AG08395 (cell line): Measurements from ENCODE around the gene OR13C3.
"Not testable (repeated sequence)": the region's sequence is repeated elsewhere in the genome, so short reads cannot be mapped to it uniquely, and the experiment has no call there.

Experiments used
- DNase-seq: peaks from one replicate; pipeline ENCODE4 v3.0.0; 2012; ENCODE audit warnings: mixed read lengths, low spot score

OR13C3 gene

DNA sequence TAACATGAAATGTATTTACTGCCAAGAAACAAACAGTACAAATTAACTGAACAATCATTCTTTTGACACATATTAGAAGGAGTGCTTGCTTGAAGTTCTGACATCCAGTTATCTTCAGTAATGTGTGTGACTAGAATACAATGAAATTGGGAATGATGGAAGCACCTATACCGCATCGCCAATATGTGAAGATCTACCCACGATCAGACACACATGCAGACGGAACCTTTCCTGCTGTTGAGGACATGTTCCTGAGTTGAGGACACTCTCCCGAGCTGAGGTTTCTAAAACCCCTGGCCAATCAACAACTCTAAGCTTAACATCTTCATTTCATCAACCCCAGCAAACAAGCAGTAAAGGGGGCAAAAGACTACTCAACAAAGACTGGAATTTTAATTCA lies at the start of gene OR13C3:
OR13C3 (minus strand) TSS at position 101 of the 400 bp plus-strand sequence. CDS start 133 bp downstream, outside the sequence.
- no peak for DNase-seq

DNA sequence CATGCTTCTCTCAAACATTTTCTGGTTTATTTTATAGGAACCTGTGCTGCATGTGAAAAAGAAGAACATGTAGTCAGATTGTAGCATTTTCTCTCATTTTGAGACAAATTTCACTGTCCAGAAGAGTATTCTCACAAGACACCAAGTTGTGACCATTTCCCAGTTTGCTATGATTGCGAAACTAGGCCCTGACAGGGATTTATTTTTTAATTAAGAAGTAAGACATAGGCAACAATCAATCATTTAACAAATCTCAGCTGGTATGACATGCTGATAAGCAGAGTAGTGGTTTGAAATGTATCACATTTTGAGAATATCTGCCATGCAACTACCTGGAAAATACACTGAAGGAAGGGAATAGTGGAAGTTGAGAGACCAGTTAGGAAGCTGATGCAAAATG lies 43.9 kb upstream of the OR13C3 start:
- no peak for DNase-seq

DNA sequence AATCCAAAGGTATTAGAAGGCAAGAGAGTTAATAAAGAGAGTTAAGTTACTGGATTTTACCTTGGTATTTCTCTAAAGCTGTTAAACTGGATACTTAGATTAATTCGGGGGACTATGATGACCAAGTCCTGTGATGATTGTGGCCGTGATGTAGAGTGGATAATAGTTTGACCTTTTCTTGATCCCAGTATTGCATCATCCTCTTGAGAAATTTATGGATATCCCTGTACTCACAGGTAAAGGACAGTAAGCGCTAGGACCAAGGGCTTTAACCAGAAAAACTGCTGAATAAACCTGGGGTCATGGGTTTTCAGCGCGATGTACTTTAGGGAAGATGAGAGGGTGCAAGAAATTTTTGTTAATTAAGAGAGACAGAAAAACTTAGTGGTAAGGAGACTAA lies 40.6 kb upstream of the OR13C3 start:
- DNase-seq: no peak

GRCh38 chr9:104575456-104575855 lies 38.8 kb upstream of the OR13C3 start:
- no peak for DNase-seq

DNA sequence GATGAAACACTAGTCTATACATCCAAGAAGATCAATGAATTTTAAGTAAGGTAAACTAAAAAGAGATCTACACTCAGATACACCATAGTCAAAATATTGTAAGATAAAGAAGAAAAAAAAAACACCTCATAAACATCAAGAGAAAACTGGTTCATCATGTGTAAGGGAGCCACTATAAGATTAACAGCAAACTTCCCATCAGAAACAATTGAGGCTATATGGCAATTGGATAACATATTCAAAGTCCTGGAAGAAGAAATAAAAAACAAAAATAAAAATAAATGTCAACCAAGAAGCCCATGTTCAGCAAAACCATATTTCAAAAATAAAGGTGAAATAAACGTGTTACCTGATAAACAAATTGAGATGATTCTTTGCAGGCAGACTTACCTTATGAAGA lies 36.0 kb upstream of the OR13C3 start:
- no peak for DNase-seq

DNA sequence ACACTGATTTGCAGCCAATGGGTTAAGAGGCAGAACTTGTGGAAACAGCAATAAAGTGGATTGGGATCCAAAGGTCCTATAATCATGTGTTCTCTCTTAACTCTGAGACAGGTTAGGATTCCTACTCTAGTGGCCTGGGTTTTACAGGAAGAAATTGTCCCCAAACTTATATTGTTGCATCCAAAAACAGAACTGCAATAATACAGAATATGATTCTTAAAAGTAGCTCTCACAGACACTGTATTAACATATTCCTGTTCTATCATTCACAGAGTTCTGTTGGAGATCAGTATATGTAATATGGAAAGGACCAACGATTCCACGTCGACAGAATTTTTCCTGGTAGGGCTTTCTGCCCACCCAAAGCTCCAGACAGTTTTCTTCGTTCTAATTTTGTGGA lies 32.2 kb upstream of the OR13C3 start, which contains the start of gene OR13C8:
OR13C8 (plus strand) TSS at position 301 of the 400 bp plus-strand sequence; CDS start at position 301, 0 bp downstream.
- DNase-seq: no peak

DNA sequence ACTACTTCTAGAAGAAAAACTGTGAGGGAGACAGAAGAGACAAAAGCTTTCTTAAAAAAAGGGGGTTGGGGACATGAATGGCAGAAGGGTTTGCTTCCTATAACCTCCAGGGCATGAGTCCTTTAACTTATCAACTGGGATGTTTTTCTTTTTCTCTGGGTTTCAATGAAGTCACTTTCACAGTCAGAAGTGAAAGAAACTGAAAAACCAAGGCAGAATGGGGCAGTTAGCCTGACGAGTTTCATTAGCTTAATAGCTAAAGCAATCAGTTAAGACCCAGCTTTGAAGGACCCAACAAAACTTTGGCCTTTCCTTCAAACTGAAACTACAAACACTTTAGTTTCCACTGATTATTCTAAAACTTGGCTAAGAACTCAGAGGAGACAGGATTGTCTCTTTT lies 27.7 kb upstream of the OR13C3 start:
- no peak for DNase-seq

- DNase-seq: no peak
Observed at GRCh38 chr9:104556830-104557634, 20.4 kb upstream of the OR13C3 start.

- no peak for DNase-seq
Observed at GRCh38 chr9:104555521-104555920, 18.9 kb upstream of the OR13C3 start.

GRCh38 chr9:104553261-104553660 lies 16.6 kb upstream of the OR13C3 start:
- no peak for DNase-seq

DNA sequence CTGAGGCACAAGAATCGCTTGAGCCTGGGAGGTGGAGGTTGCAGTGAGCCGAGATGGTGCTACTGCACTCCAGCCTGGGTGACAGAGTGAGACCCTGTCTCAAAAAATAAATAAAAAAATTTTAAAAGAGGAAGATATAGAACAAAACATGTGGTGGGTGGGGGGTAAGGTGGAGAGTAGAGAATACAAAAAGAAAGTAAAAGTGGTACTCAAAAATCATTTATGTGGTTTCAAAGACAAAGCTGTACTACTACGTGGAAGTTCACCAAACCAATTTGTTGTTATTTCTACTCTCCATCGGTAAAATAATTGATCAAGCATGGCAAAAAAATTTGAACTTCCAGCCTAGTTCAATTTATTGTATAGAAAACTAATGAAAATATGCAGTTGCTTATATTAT lies 8.0 kb upstream of the OR13C3 start:
- no peak for DNase-seq

- no peak for DNase-seq
Observed at GRCh38 chr9:104539275-104539674, 2.6 kb upstream of the OR13C3 start.

- no peak for DNase-seq
Observed at GRCh38 chr9:104527109-104527508, 9.5 kb downstream of the OR13C3 start, which contains the start of gene OR13C4. Gene OR13C4 (minus strand): TSS chr9:104527209. CDS start chr9:104527209, 0 bp downstream.

DNA sequence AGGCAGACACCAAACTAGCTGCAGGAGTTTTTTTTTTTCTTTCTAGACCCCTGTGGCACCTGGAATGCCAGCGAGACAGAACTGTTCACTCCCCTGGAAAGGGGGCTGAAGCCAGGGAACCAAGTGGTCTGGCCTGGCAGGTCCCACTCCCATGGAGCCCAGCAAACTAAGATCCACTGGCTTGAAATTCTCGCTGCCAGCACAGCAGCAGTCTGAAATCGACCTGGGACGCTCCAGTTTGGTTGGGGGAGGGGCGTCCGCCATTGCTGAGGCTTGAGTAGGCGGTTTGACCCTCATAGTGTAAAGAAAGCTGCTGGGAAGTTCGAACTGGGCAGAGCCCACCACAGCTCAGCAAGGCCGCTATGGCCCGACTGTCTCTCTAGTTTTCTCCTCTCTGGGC lies 16.4 kb downstream of the OR13C3 start:
- DNase-seq: not testable (repeated sequence)

DNA sequence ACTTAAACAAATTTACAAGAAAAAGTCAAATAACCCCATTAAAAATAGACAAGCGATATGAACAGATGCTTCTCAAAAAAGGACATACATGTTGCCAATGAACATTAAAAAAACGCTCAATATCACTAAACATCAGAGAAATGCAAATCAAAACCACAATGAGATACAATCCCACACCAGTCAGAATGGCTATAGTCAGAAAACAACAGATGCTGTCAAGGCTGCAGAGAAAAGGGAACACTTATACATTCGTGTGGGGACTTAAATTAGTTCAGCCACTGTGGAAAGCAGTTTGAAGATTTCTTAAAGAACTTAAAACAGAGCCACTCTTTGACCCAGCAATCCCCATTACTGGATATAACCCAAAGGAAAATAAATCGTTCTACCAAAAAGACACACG lies 21.8 kb downstream of the OR13C3 start:
- DNase-seq: no peak

DNA sequence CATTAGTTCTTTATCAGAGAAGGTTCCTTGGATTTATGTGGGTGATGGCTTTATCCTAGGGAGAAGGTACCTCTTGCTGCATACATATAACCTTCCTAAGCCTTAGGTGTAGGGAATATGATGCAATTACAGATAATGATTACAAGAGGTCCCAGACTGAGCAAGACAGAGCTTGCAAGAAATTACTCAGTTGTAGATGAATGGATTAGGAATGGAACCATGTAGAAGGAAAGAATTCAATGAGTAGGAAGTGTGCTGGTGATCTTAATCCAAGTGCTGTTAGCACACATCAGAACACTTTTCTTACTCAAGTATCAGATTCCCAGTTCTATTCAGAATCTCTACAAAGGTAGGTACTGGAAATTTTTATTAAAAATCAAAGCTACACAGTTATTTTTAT lies 30.1 kb downstream of the OR13C3 start:
- DNase-seq: no peak

DNA sequence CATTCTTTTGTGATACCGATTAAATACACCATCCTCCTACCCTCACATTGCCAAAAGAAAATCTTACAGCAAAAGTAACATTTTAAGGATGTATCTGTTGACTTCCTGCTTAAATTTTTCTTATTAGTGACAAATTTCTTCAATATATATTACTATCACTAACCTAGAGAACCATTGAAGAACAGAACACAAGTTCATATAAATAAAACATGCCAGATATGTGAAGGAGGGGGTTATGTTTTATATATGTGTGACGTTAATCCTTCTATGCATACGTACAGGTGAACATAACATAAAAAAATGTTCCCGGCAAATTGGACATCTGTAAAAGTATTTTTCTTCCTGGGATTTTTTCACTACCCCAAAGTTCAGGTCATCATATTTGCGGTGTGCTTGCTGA lies 32.7 kb downstream of the OR13C3 start, which contains the start of gene OR13F1:
OR13F1 (plus strand) TSS at position 301 of the 400 bp plus-strand sequence; CDS start at position 301, 0 bp downstream.
- DNase-seq: no peak

GRCh38 chr9:104503440-104503839 lies 33.2 kb downstream of the OR13C3 start:
- DNase-seq: no peak

GRCh38 chr9:104494808-104495207 lies 41.8 kb downstream of the OR13C3 start:
- no peak for DNase-seq
